ENCODE data around the gene AUNIP. TPM values are rescaled to one million over a fixed set of nuclear protein-coding genes. Genes with fewer than 3 reads are reported as not detected.

Gene AUNIP
- total and polyA plus RNA-seq, 2 experiments from 2014 or later, result 20.9 to 21.9 TPM

GRCh38 chr1:25798666-25799351 is 60.4 kb downstream of the AUNIP start:
- no peak for TF ChIP-seq CREB1 (CRISPR knock-in tag; IDR thresholded peaks at IDR 0.05; ENCODE audit: low read depth)
- no peak for TF ChIP-seq POLR2AphosphoS5 (IDR thresholded peaks at IDR 0.05; ENCODE audit: low read depth)
- no peak for TF ChIP-seq JUNB (IDR thresholded peaks at IDR 0.05; ENCODE audit: unreplicated experiment)
- 0 out of 2 replicates have a peak, but pooled peaks cover 7% of the 10 kb centered on the region for H3K79me2 ChIP-seq (replicated peaks; ENCODE audit: insufficient read depth)
- peaks cover 5% of the 10 kb centered on the region for H3K4me1 ChIP-seq (ENCODE audit: insufficient read depth)
- no peaks in the 10 kb centered on the region for H3K36me3 ChIP-seq (ENCODE audit: insufficient read depth)
- H4K20me1 ChIP-seq (replicated peaks; ENCODE audit: insufficient read depth), result peaks cover 3% of the 10 kb centered on the region; the same call in 1 of the 2 replicates
- H3K4me3 ChIP-seq, result no peak overlapping the region
- Mint-ChIP-seq H3K4me1 (peaks cover 34% of the 10 kb centered on the region), H3K36me3 (ENCODE audit: low read depth) (peaks cover 6% of the 10 kb centered on the region; the same call in 1 of the 3 replicates), H3K27me3 (ENCODE audit: insufficient read depth, low read depth, poor library complexity) (peaks cover 18% of the 10 kb centered on the region), H3K4me3 (peak overlapping the region; percentile 66; the same call in 2 of the 3 replicates), H3K27ac (no peak overlapping the region), H3K9me3 (no peaks in the 10 kb centered on the region)
- H3K9me2 ChIP-seq (ENCODE audit: insufficient read depth), result no peaks in the 10 kb centered on the region
- peak overlapping the region; percentile 98; the same call in 1 of the 2 replicates for H2AFZ ChIP-seq
- H3K27ac ChIP-seq (ENCODE audit: low read depth), result no peak overlapping the region
- peaks cover 8% of the 10 kb centered on the region; the same call in 1 of the 2 replicates for H3F3A ChIP-seq (replicated peaks; ENCODE audit: low read depth)
- no peak for DNase-seq (ENCODE audit: low spot score)
- no peaks in the 10 kb centered on the region for H3K27me3 ChIP-seq (ENCODE audit: insufficient read depth)
- no peak for ATAC-seq
- no peak overlapping the region for H3K4me2 ChIP-seq

GRCh38 chr1:25797939-25798338 is 61.3 kb downstream of the AUNIP start:
- Mint-ChIP-seq H3K4me3 (no peak overlapping the region), H3K36me3 (ENCODE audit: low read depth) (peaks cover 6% of the 10 kb centered on the region; the same call in 1 of the 3 replicates), H3K9me3 (no peaks in the 10 kb centered on the region), H3K4me1 (peaks cover 32% of the 10 kb centered on the region), H3K27ac (no peak overlapping the region), H3K27me3 (ENCODE audit: insufficient read depth, low read depth, poor library complexity) (peaks cover 18% of the 10 kb centered on the region)
- Histone ChIP-seq H3K4me3 (no peak overlapping the region), H3K36me3 (ENCODE audit: insufficient read depth) (no peaks in the 10 kb centered on the region), H3K4me1 (ENCODE audit: insufficient read depth) (peaks cover 3% of the 10 kb centered on the region), H4K20me1 (replicated peaks; ENCODE audit: insufficient read depth) (peaks cover 3% of the 10 kb centered on the region; the same call in 1 of the 2 replicates), H3K27me3 (ENCODE audit: insufficient read depth) (no peaks in the 10 kb centered on the region), H3K27ac (ENCODE audit: low read depth) (no peak overlapping the region), H3K4me2 (no peak overlapping the region), H3K9me2 (ENCODE audit: insufficient read depth) (no peaks in the 10 kb centered on the region), H3F3A (replicated peaks; ENCODE audit: low read depth) (peaks cover 8% of the 10 kb centered on the region; the same call in 1 of the 2 replicates), H2AFZ (no peak overlapping the region), H3K79me2 (replicated peaks; ENCODE audit: insufficient read depth) (0 out of 2 replicates have a peak, but pooled peaks cover 7% of the 10 kb centered on the region)
- DNase-seq (ENCODE audit: low spot score) (peak; percentile 83), ATAC-seq (peak; percentile 72)
- TF ChIP-seq CTCF (conservative IDR thresholded peaks at IDR 0.05; ENCODE audit: low read depth in 2 of 2), result peak; percentile 64 to 89
- no peak for TF ChIP-seq EZH2 (IDR thresholded peaks at IDR 0.05; ENCODE audit: low read depth, unreplicated experiment)
- TF ChIP-seq REST (IDR thresholded peaks at IDR 0.05; ENCODE audit: unreplicated experiment), result no peak
- TF ChIP-seq STAT1 (IDR thresholded peaks at IDR 0.05; ENCODE audit: unreplicated experiment), result no peak
- no peak for TF ChIP-seq POLR2AphosphoS5 (IDR thresholded peaks at IDR 0.05; ENCODE audit: low read depth)
- no peak for TF ChIP-seq ZNF462 (CRISPR knock-in tag; IDR thresholded peaks at IDR 0.05)

Data from GM23338 (cell line).